K562 (cell line): ENCODE results near the gene AURKB. TPM values are rescaled to one million over a fixed set of nuclear protein-coding genes. Genes with fewer than 3 reads are reported as not detected.
A peak's percentile ranks its signal among the peaks of the same experiment; 100 is the strongest.

Experiments
- ATAC-seq: fragments of 200-7000 bp; cut with Tn5 transposase; 3 replicates; pipeline ENCODE4 v1.9.1; 2020; ENCODE audit warnings: moderate library complexity
- BruUV-seq: library from RNA; stranded (reverse); fragments of 400-500 nt; replicated peaks from 2 replicates; lab custom pipeline; 2021; lab: Mats Ljungman, UMichigan
- CTCF ChIA-PET: fragments of 300-600 bp; formaldehyde crosslinking; extraction: SDS; loops from one replicate; lab custom pipeline; 2021; ENCODE audit warnings: low intra/inter-chr PET ratio; lab: Yijun Ruan, JAX
- POLR2A ChIA-PET: fragments of 300-600, 350-650 bp; sonication (Branson Sonifier 250); formaldehyde crosslinking; extraction: SDS; loops from one replicate; lab custom pipeline; 2021; ENCODE audit warnings: antibody characterized with exemption, inconsistent platforms; lab: Yijun Ruan, JAX
- DNase-seq, 4 experiments: peaks; one replicate each; pipeline versions ENCODE4 v3.0.0 to v3.0.0-alpha.2; 2011 to 2018; ENCODE audit warnings: low spot score in 3 of 4, mixed read lengths in 3 of 4; ENCODE audit errors: extremely low read depth in 1 of 4
- FAIRE-seq: peaks from 2 replicates; lab custom pipeline; 2011; peaks lifted over from hg19 to GRCh38; lab: Jason Lieb, UNC
- H2AFZ ChIP-seq: 2 replicates; pipeline ENCODE4 v1.6.0; 2011; ENCODE audit warnings: low read depth, low read length, control low read depth, inconsistent platforms
- H3K27ac ChIP-seq: fragments of 200-600 bp; 3 replicates; pipeline ENCODE4 v1.8.0; 2011; ENCODE audit warnings: low read depth, mild to moderate bottlenecking, control low read depth, inconsistent platforms, low read length, moderate library complexity, mixed read lengths; ENCODE audit errors: extremely low read depth
- H3K27me3 ChIP-seq, 2 experiments: fragments of 300-600 bp in 1 of 2; 2 replicates in 1 of 2; 3 replicates in 1 of 2; pipeline versions ENCODE4 v1.6.0 to v1.8.0; 2011; ENCODE audit warnings: inconsistent platforms in 2 of 2, low read length in 2 of 2, mild to moderate bottlenecking in 1 of 2, mixed read lengths in 1 of 2, moderate library complexity in 1 of 2; ENCODE audit not compliant: control insufficient read depth in 2 of 2, insufficient read depth in 2 of 2
- H3K36me3 ChIP-seq: fragments of 300-600 bp; 3 replicates; pipeline ENCODE4 v1.8.0; 2011; ENCODE audit warnings: mild to moderate bottlenecking, low read length, inconsistent platforms; ENCODE audit not compliant: control insufficient read depth, insufficient read depth
- H3K4me1 ChIP-seq, 2 experiments: fragments of 200-600 bp in 1 of 2; replicated peaks in 1 of 2; 2 replicates in 1 of 2; 3 replicates in 1 of 2; pipeline versions ENCODE4 v1.5.1 to v1.8.0; 2011; ENCODE audit warnings: inconsistent platforms in 2 of 2, low read length in 2 of 2, mild to moderate bottlenecking in 1 of 2, mixed read lengths in 1 of 2, moderate library complexity in 1 of 2; ENCODE audit not compliant: control insufficient read depth in 2 of 2, insufficient read depth in 2 of 2
- H3K4me2 ChIP-seq: 2 replicates; pipeline ENCODE4 v1.6.1; 2011; ENCODE audit warnings: low read length, control low read depth, inconsistent platforms, mixed read lengths; ENCODE audit not compliant: insufficient read depth
- H3K4me3 ChIP-seq: fragments of 200-600 bp; sonication (generic), shearing (Covaris generic); 2 replicates; pipeline ENCODE4 v1.5.1; 2016; ENCODE audit warnings: control low read depth, inconsistent platforms
- H3K79me2 ChIP-seq: fragments of 200-600 bp; 3 replicates; pipeline ENCODE4 v1.8.0; 2011; ENCODE audit warnings: low read length, inconsistent platforms; ENCODE audit not compliant: control insufficient read depth, insufficient read depth
- H3K9ac ChIP-seq, 2 experiments: 2 replicates each; pipeline versions ENCODE4 v1.6.0 to v1.6.1; 2011; ENCODE audit warnings: low read depth in 2 of 2, low read length in 2 of 2, control low read depth in 1 of 2, inconsistent platforms in 1 of 2, mild to moderate bottlenecking in 1 of 2, mixed read lengths in 1 of 2; ENCODE audit not compliant: insufficient read depth in 1 of 2
- H3K9me1 ChIP-seq: one replicate; pipeline ENCODE4 v1.6.0; 2011; ENCODE audit warnings: inconsistent platforms, mild to moderate bottlenecking, low read length, moderate library complexity; ENCODE audit not compliant: control insufficient read depth, insufficient read depth
- H3K9me3 ChIP-seq: replicated peaks from 2 replicates; pipeline ENCODE4 v1.5.1; 2011; ENCODE audit warnings: low read depth, low read length, inconsistent platforms; ENCODE audit not compliant: control insufficient read depth, insufficient read depth
- H4K20me1 ChIP-seq: replicated peaks from 2 replicates; pipeline ENCODE4 v1.6.1; 2011; ENCODE audit warnings: low read length, inconsistent platforms, mixed read lengths; ENCODE audit not compliant: control insufficient read depth, insufficient read depth
- BRD4 ChIP-seq: fragments of 200-600 bp; sonication (generic); IDR thresholded peaks from 2 replicates; pipeline ENCODE4 v1.6.1; 2017; ENCODE audit warnings: inconsistent platforms
- CTCF ChIP-seq, 3 experiments: IDR thresholded peaks in 2 of 3; conservative IDR thresholded peaks in 1 of 3; 2 replicates each; pipeline ENCODE4 v1.5.1; 2011 to 2012; ENCODE audit warnings: low read length in 3 of 3, mild to moderate bottlenecking in 3 of 3, control low read depth in 2 of 3, improper control_type of control experiment in 1 of 3, inconsistent platforms in 1 of 3, low read depth in 1 of 3, mixed read lengths in 1 of 3, moderate library complexity in 1 of 3; ENCODE audit not compliant: insufficient read depth in 2 of 3
- FOSL1 ChIP-seq: fragments of 200-800 bp; sonication (Bioruptor generic); conservative IDR thresholded peaks from 2 replicates; pipeline ENCODE4 v1.6.1; 2016; ENCODE audit warnings: missing genetic modification characterization, missing compliant biosample characterization
- FOXM1 ChIP-seq, 2 experiments: fragments of 450-650 bp in 1 of 2; sonication (generic) in 1 of 2; formaldehyde crosslinking in 1 of 2; IDR thresholded peaks; 2 replicates each; pipeline versions ENCODE4 v1.6.1 to v1.9.0; 2017 to 2022; ENCODE audit warnings: low read depth in 2 of 2, mild to moderate bottlenecking in 2 of 2, missing genetic modification reagents in 1 of 2, moderate library complexity in 1 of 2
- MAX ChIP-seq: sonication (generic); formaldehyde crosslinking; IDR thresholded peaks from 2 replicates; pipeline ENCODE4 v1.9.0; 2022; ENCODE audit warnings: mild to moderate bottlenecking, missing genetic modification reagents
- NR2C2 ChIP-seq, 2 experiments: fragments of 200-800 bp in 1 of 2; sonication (Bioruptor generic) in 1 of 2; sonication (generic) in 1 of 2; formaldehyde crosslinking in 1 of 2; IDR thresholded peaks; 2 replicates each; pipeline versions ENCODE4 v1.6.1 to v1.8.0; 2016 to 2022; ENCODE audit warnings: mild to moderate bottlenecking in 1 of 2, missing compliant biosample characterization in 1 of 2, missing genetic modification characterization in 1 of 2, missing genetic modification reagents in 1 of 2
- NUFIP1 ChIP-seq: fragments of 450-650 bp; IDR thresholded peaks from 2 replicates; pipeline ENCODE4 v1.6.1; 2018; ENCODE audit not compliant: partially characterized antibody
- RFX7 ChIP-seq: fragments of 250-450 bp; sonication (Bioruptor Pico); IDR thresholded peaks from 2 replicates; pipeline ENCODE4 v1.5.1; 2021; ENCODE audit warnings: mild to moderate bottlenecking
- SRSF1 ChIP-seq: fragments of 200-400 bp; formaldehyde crosslinking; IDR thresholded peaks from 2 replicates; pipeline ENCODE4 v1.6.1; 2017; ENCODE audit warnings: mild to moderate bottlenecking, low read depth, low read length, moderate library complexity
- SRSF3 ChIP-seq: fragments of 200-400 bp; formaldehyde crosslinking; IDR thresholded peaks from 2 replicates; pipeline ENCODE4 v1.6.1; 2016; ENCODE audit warnings: mild to moderate bottlenecking, low read length, moderate library complexity; ENCODE audit not compliant: insufficient read depth
- YBX1 ChIP-seq: fragments of 450-650 bp; IDR thresholded peaks from 2 replicates; pipeline ENCODE4 v1.7.1; 2016; ENCODE audit warnings: mild to moderate bottlenecking
- ZNF280A ChIP-seq: fragments of 450-650 bp; IDR thresholded peaks from 2 replicates; pipeline ENCODE4 v1.6.1; 2018; ENCODE audit warnings: mild to moderate bottlenecking, low read depth; ENCODE audit not compliant: partially characterized antibody
- ZNF507 ChIP-seq: conservative IDR thresholded peaks from 2 replicates; pipeline ENCODE4 v1.6.1; 2017; ENCODE audit warnings: missing genetic modification characterization, missing compliant biosample characterization
- WGBS: fragments of 100-300 bp; shearing (Covaris generic); methylation state at CpG from one replicate; pipeline ENCODE4 v1.1.6; 2016; ENCODE audit warnings: low coverage, mixed read lengths; ENCODE audit not compliant: insufficient coverage; ENCODE audit errors: missing lambda C conversion rate; 5-methylcytosine and 5-hydroxymethylcytosine counted together
- in situ Hi-C: fragments of 300-500 bp; cut with MboI; formaldehyde crosslinking; loops from 4 replicates; pipeline ENCODE4 v1.15.0; 2018; ENCODE audit warnings: inconsistent platforms, mixed read lengths
- intact Hi-C: fragments of 100-400 bp; cut with micrococcal nuclease; formaldehyde crosslinking; loops from 2 replicates; pipeline ENCODE4 v1.14.2; 2022
- polyA plus RNA-seq, 8 experiments: library from polyadenylated mRNA; depleted of rRNA in 4 of 8; stranded (reverse) in 5 of 8; unstranded in 3 of 8; fragments of >200 nt; fragmentation: Nextera tagmentation in 2 of 8; fragmentation: Illumina TruSeq in 1 of 8; extraction: Ambion mirVana in 2 of 8; extraction: Trizol in 1 of 8; gene quantifications; 2 replicates each; pipeline versions ENCODE4 v1.2.1 to v1.2.3, GENCODE V29; 2011 to 2014; ENCODE audit warnings: inconsistent platforms in 1 of 8, missing spikeins in 1 of 8
- total RNA-seq, 7 experiments: library from RNA; depleted of rRNA in 6 of 7; stranded (reverse); fragments of >200 nt in 6 of 7; fragmentation: Illumina TruSeq in 2 of 7; extraction: Trizol in 2 of 7; gene quantifications; 2 replicates each; pipeline versions ENCODE4 v1.2.1 to v1.2.3, GENCODE V29; 2011 to 2021; ENCODE audit warnings: low replicate concordance in 1 of 7

AURKB gene
- total and polyA plus RNA-seq, 9 of the 15 experiments (the other 6 are each of a cell fraction or from before 2014, with no cell fraction given): 27.2 to 114 (median 74.8) TPM

- no peak for TF ChIP-seq MAX
- TF ChIP-seq ZNF507 (tag): no peak
These were observed 19.9 kb downstream of the AURKB start (continued) for GRCh38 chr17:8190506-8190905.

GRCh38 chr17:8189711-8190477, 20.5 kb downstream of the AURKB start, which contains the start of gene BORCS6:
BORCS6 (minus strand) TSS chr17:8190180; CDS start chr17:8190140, 40 bp downstream.
- Histone ChIP-seq H3K27ac (peak within 1 kb of the TSS; percentile 85), H3K4me3 (peak within 1 kb of the TSS; percentile 88), H3K9me3 (no peaks in the 10 kb centered on the region), H3K79me2 (peaks cover 18% of the 10 kb centered on the region), H2AFZ (peak within 1 kb of the TSS; percentile 85), H3K4me1 (peaks cover 31 to 39% of the 10 kb centered on the region in 2 experiments), H3K9me1 (no peaks in the 10 kb centered on the region), H4K20me1 (peaks cover 10% of the 10 kb centered on the region), H3K4me2 (peak within 1 kb of the TSS; percentile 100), H3K9ac (peak within 1 kb of the TSS; percentile 77 to 93), H3K27me3 (no peaks in the 10 kb centered on the region), H3K36me3 (no peaks in the 10 kb centered on the region)
- DNase-seq: peak; percentile 72 to 97 (median 82)
- intact Hi-C loops: loop anchor here (1.0 to 10.0 kb wide), 2 partner anchors 20 to 115 kb away; partner anchors contain the start of gene AURKB
- ATAC-seq: peak; percentile 80
- ChIA-PET CTCF (no interaction called here), POLR2A (interaction anchor here (0.6 to 3.1 kb wide), 13 partner anchors 9 to 292 kb away, joined by 3 to 30 read pairs (median 5); partner anchors contain the start of genes AURKB and CTC1)
- TSS peak; percentile 73 for BruUV-seq
- WGBS: 2% methylated on average over 28 of the region's 70 CpGs
- in situ Hi-C loops: no loop called here
- FAIRE-seq: peak; percentile 97
- TF ChIP-seq FOXM1 (IDR thresholded peaks at IDR 0.05; ENCODE audit: low read depth): peak; percentile 82
- no peak for TF ChIP-seq FOXM1 (CRISPR knock-in tag; IDR thresholded peaks at IDR 0.05; ENCODE audit: low read depth)
- TF ChIP-seq RFX7 (CRISPR knock-in tag): no peak
- TF ChIP-seq SRSF1: no peak
- TF ChIP-seq NUFIP1: no peak
- peak in 1 of 3 experiments; percentile 0; a peak in 1 of 6 replicates for TF ChIP-seq CTCF (IDR thresholded peaks at IDR 0.05 in 2 of 3, conservative IDR thresholded peaks at IDR 0.05 in 1 of 3; ENCODE audit: insufficient read depth in 2 of 3, low read depth in 1 of 3, low read length in 3 of 3)
- TF ChIP-seq ZNF280A: no peak
- no peak for TF ChIP-seq NR2C2 (CRISPR knock-in tag; IDR thresholded peaks at IDR 0.05)
- TF ChIP-seq NR2C2 (tag; IDR thresholded peaks at IDR 0.05): 0 out of 2 replicates have a peak, but pooled peaks have one; percentile 13
- TF ChIP-seq FOSL1 (tag): no peak
- no peak for TF ChIP-seq BRD4
- TF ChIP-seq SRSF3: no peak
- no peak for TF ChIP-seq YBX1
